CD4-positive, alpha-beta T cell treated with Interleukin-21 for 1 hour (primary cell): ENCODE data around the gene STARD6.
"Not testable (repeated sequence)": the region's sequence is repeated elsewhere in the genome, so short reads cannot be mapped to it uniquely, and the experiment has no call there.

Experiments used
- DNase-seq: peaks from one replicate; pipeline ENCODE4 v3.0.0-alpha.2; 2020

The STARD6 gene

DNA sequence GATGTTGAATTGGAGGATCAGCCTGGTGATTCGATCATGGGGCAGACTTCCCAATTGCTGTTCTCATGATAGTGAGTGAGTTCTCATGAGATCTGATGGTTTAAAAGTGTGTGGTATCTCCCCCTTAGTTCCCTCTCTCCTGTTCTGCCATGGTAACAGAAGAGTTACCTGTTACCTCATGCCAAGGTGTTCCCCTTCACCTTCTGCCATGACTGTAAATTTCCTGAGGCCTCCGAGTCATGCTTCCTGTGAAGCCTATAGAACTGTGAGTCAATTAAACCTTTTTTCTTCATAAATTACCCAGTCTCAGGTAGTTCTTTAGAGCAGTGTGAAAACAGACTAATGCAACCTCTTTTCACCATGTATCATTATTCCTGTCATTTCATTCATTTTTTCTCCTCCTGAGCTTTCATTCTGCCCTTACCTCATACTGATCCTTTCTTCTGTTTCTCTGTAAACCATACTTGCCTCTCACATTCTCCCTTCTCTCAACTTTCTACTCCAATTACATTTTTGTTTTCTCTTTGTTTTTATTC is 22.0 kb downstream of the STARD6 start:
- DNase-seq = no peak

DNA sequence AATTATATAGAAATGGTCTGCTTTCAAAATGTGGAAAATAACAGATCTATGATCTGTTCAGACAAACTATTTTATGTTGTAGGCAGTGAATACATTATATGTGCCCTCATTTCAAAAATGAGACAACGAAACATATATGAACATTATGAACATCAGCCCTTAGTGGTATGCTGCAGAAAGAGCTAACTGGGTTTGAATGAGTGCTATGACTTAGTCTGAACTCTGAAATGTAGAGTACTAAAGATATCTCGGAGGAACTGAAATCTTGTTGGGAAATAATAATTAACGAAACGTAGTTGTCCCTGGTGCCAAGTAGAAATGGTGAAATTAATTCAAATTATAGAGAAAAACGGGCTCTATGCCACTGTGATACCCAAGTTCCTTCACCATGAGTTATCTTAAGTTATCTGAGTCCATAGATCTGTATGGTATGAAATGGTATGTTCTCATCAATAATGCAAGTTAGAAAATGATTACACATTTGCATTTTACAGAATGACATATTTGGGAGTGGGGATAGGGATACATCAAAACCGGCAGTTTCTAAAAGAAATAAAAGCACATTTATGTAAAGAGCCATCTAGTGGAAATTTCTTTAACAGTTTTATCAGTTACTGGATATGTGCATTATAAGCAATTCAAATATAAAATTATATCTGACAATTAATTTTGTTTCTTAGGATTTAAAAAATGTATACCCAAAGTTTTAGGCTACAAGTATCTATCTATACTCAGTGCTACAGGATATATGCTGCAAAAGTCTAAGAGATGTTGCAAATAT is 26.7 kb downstream of the STARD6 start:
- no peak for DNase-seq

DNA sequence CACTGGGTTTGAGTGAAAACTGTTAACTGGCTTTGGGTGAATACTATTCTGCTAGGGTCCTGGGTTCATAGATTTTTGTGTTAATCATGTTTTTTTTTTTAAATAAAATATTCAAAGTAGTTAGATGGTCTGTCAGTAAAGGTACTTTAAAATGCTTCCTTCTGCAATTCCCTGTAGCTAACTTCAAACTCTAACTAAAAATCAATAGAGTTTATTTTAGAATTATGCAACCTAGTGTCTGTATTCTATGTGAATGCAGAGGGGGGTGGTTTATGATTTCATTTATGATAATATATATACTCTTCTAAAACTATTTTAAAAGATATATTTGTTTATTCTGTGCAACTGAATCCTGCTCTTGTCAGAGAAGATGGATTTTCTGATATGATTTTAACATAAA is 27.9 kb downstream of the STARD6 start:
- no peak for DNase-seq

DNA sequence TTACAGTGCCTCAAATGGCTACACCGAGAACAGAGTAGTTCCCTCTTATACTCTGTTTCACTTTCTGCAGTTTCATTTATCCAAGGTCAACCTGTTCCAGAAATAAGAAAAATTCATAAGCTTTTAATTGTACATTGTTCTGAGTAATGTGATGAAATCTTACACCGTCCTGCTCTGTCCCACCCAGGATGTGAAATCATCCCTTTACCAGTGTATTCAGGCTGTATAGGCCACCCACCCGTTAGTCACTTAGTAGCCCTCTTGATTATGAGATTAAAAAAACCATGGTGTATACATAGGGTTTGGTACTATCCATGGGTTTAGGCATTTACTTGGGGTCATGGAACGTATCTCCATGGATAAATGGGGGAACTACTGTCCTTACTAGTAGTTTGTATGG is 29.8 kb downstream of the STARD6 start:
- no peak for DNase-seq

DNA sequence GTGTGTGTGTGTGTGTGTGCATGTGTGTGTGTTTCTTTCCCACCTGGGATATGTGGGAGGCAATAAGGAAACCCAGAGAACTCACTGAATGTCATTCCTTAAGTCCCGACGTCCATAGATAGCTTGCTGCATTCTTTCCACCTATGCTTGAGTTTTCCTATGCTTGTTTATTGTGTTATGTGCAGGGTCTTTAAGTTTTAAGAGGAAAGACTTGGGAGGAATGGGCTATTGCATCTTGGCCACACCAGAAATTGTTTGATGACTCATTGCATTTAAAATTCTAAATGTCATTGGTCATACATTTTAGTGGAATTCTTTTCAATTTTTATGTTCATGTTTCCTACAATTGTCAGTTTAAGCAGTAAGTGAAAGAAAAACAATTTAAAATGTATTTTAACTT is 33.7 kb downstream of the STARD6 start:
- DNase-seq = no peak

DNA sequence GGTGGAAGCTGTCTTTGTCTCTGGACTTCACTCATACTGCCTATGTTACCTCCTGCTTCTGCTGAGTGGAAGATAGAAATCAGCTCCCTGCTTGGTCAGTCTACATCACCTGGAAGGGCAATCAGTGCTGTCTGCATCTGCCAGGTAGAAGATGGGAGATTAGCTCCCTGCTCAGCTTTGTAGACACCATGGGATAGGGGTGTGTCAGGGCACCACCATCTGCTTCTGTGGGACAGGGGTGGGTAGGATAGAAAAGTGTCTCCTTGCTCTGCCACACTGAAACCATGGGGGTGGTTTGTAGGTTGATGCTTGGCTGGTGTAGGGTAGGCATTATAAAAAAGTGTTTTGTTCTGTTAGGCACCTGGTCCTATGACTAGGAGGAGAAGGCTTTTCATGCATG is 34.1 kb downstream of the STARD6 start:
- DNase-seq = no peak

DNA sequence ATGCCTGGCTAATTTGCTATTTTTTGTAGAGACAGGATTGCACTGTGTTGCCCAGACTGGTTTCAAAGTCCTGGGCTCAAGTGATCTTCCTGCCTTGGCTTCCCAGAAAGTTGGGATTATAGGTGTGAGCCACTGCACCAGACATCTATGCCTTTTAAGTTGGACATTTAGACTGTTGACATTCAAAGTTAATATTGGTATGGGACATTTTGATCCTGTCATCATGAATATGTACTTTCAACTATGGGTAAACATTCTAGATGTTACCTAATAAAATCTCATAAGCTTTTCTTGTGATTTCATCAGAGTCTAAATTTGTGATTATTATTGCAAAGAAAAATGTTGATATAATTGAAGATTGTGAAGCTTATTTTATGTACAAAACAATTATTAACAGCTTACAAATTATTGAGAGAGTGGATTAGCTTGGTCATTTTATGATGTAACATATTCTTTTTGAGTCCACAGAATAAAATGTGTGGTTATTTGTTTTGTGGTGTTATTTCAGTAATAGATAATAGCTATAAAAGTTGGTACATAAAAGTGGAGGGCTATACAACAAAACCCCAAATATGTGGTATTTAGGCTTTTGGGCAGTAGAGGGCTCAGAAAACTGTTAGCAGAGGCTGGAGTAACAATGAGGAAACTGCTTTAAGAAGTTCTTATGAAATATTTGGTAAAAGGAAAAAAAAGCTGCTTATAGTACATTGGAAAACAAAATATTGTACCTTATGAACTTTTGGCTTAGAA is 41.4 kb downstream of the STARD6 start:
- DNase-seq = no peak

DNA sequence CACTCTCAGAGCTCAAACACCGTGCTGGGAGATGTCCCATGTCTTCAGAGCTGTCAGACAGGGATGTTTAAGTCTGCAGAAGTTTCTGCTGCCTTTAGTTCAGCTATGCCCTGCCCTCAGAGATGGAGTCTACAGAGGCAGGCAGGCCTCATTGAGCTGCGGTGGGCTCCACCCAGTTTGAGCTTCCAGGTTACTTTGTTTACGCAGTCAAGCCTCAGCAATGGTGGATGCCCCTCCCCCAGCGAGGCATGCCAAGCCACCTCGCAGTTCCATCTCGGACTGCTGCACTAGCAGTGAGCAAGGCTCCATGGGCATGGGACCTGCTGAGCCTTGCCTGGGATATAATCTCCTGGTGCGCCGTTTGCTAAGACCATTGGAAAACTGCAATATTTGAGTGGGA is 48.1 kb downstream of the STARD6 start:
- not testable (repeated sequence) for DNase-seq

DNA sequence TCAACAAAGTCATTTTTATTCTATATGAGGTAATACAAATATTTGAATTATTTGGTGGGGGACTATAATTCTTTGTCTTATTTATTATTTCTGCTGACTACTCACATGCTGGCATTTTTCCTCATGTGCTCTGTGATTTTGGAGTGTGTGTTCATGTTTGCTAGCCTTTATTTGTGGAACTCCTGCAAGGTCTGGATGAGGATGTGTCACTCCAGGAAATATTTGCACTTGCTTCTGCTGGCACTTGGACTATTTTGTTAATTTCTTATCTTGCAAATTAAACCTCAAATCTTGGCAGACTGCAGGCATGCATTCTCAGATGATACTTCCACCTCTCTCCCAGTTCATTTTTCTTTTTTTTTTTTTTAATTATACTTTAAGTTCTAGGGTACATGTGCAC is 54.2 kb downstream of the STARD6 start:
- DNase-seq = no peak

DNA sequence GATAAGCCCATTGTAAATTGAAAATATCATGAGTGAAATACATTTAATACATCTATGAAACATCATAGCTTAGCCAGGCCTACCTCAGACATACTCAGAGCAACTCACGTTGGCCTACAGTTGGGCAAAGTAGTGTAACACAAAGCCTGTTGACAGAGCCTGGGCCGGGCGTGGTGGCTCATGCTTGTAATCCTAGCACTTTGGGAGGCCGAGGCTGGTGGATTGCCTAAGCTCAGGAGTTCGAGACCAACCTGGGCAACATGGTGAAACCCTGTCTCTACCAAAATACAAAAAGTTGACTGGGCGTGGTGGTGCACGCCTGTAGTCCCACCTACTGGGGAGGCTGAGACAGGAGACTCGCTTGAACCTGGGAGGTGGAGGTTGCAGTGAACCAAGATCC is 58.7 kb downstream of the STARD6 start:
- not testable (repeated sequence) for DNase-seq

DNA sequence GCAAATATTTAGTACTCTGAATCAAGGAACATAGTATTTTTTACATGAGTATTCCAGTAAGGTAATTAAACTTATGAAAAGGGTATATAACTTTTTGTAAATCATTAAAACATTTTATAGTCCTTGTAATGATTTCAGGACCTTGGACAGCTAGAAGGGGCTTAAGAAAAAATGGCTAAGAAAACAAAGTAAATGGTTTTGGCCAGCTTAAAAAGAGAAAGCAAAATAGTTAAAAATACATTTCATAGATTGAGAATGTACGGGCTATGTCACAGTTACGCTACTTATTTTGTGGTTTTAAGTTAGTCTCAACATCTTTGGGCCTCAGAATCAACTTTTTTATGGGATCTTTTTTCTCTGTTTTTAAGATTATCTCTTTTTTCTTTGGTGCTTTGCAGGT is 61.6 kb downstream of the STARD6 start:
- no peak for DNase-seq

DNA sequence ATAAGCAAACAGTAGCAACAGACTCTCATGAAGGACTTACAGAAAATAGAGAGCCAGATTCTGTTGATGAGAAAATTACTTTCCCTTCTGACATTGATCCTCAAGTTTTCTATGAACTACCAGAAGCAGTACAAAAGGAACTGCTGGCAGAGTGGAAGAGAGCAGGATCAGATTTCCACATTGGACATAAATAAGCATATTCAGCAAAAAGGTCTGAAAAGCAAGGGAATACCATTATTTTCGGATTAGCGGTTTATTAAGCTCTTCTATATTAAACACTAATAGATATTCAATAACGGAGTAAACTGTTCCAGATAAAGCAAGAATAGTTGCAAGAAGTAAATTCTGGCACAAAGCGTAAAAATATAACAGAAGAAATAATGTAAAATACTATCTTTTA is 63.4 kb downstream of the STARD6 start:
- DNase-seq = no peak

DNA sequence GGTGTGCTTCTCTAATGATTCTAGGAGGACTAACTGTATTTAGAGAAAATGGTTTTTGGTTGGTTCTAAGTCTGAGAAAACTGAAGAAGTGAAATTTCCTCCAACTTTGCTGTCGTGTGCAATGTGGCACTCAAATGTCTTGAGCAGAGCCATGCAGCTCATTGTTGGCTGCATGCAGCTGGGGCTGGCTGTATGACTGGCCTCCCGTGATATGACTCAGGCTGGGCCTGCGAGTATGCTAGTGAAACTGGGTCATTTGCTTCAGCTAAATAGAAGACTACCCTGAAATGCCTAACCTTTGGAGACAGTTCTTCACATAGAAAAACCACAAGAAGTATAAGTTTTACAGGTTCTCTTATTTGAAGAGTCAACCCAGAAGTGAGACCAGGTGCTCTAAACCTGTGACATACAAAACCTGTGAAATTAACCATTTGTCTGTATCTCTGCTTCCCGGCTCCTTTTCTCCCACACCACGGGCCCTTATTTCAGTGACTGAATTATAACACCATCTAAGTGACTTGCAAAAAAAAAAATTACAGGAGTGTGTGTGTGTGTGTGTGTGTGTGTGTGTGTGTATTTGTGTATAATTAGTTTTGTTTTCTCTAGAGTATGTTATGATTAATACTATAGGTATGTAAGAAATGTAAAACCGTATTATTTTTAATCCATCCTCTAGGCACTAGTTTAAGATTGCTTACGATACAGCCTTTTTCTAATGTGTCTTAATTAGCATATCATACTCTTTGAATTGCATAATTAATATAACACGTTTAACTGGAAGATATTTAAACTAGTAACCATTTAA is 72.5 kb downstream of the STARD6 start:
- peak; percentile 27 for DNase-seq

DNA sequence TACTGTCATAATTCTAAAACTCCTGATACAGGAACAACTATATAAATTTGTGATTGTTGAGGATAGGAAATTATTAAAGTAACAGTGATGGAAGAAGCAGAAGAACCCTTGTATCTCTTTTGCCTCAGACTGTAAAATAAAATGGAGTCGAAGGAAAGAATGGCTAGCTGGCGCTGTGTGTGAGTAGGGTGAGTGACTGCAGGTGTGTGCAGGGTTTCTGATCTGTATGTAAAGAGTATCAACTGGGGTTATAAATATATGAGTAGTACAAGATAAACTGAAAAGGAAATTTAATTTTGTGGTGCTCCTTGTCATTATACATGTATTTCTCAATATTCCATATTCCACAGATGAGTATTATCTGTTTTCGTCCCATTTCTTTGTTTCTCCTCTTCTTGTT is 73.1 kb downstream of the STARD6 start:
- DNase-seq = no peak

DNA sequence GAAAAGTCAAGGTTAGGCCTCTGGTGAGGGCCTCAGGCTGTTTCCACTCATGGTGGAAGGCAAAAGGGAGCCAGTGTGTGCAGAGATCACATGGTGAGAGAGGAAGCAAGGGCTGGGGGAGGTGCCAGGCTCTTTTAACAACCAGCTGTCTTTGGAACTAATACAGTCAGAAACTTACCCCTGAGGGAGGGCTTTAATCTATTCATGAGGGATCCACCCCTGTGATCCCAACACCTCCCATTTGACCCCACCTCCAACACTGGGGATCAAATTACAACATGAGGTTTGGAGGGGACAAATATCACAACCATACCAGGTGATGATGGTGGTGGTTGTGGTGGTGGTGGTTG is 77.5 kb downstream of the STARD6 start:
- no peak for DNase-seq

DNA sequence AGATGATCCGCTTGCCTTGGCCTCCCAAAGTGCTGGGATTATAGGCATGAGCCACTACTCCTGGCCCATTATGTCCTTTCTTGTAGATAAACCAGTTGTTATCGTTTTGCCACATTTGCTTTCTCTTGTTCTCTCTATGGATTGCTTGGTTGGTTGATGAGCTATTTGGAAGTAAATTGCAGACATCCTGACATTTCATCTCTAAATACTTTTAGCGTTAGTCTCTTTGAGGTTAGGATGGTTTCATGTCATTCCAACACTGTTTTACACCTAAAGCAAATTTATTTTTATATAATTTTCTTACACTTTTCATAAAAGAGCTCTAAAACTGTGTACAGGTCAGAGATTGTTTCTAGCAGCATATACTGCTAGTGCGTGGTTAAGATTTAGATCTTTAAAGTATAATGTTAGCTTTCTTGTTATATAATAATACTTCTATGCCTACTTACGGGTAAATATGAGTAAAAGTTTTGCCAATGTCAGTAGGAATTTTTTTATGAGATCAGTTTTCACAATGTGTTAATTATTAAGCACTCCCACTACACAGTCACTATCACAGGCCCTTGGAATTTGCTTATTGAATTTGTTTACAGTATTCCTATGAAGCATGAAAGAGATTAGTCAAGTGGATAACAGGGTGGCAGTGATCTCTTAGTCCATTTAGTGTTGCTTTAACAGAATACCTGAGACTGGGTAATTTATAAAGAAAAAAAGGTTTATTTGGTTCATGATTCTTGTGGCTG is 78.0 kb downstream of the STARD6 start:
- no peak for DNase-seq

DNA sequence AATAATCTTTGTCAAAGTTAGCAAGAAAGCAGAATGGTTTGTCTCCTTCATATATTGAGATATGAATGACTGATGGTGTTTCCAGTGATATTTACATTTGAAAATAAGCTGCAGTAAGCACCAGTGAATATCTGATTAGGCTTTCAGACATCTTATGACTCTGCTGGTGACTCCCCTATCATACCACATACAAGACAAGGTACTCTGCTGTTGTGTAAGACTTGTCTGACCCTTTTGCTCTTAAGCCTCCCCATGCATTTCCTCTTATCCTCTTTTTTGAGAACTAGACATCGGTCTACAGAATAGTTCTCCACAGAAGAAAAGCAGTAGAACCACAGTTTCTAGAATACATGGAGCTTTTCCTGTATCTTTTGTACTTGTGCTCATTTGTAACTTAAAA is 79.0 kb downstream of the STARD6 start:
- no peak for DNase-seq

DNA sequence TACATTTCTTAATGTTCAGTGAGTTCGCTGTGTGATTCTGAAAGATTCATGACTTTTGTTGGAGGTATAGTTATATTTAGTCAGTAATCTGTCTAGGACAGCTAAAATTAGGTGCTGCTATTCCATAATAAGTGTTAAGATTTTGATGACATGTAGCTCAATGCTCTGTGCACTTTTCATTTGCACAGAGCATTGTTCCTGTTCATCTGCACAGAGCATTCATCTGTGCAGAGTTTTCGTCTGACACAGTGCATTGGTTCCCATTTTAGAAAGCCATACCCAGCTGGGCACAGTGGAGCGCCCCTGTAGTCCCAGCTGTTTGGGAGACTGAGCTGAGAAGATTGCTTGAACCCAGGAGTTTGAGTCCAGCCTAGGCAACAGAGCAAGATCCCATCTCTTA is 79.8 kb downstream of the STARD6 start:
- no peak for DNase-seq
